Germinal center (tissue), 1 donor: Measurements from ENCODE around the gene LAMA3.

ENCODE experiments used
- DNase-seq: peaks from one replicate; pipeline ENCODE4 v3.0.0; 2012; ENCODE audit warnings: mixed read lengths, low spot score

The LAMA3 gene

DNA sequence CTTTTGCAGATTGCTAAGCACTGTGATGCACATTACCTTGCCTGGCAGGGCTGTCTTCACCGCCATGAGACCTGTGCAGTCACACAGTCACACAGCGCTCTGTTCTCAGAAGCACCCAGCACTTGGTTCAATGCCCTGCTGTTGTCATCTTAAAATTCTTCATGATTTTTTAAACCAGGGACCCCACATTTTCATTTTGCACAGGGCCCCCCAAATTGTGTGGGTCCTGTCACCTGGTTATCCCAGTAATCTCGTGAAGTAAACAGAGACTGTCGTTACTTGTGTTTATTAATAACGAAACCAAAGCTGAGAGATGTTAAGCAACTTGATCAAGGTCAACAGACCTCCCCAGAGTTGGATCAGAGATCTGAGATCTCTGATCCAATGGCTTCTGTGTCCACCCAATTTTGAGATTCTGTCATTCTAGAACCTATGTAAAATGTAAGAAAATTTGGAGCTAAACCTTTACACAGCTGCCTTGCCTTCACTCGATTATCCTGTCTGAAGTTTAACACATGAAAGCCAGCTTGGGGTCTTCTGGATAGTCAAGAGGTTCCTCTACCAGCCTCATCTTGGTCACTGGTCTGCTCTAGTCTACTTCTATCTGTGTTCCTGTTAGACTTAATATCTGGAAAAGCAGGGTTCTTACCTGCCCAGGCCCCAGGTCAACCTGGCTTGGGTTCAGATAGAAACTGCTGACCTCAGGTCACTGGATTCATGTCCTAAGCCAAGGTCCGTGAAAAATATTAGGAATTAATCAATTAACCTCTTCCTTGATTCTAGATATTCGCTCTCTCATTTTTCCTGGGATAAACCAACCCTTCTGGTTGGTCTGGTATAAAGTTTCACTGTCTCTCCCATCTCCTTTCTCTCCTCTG is 311.6 kb downstream of the LAMA3 start:
- DNase-seq, result no peak

DNA sequence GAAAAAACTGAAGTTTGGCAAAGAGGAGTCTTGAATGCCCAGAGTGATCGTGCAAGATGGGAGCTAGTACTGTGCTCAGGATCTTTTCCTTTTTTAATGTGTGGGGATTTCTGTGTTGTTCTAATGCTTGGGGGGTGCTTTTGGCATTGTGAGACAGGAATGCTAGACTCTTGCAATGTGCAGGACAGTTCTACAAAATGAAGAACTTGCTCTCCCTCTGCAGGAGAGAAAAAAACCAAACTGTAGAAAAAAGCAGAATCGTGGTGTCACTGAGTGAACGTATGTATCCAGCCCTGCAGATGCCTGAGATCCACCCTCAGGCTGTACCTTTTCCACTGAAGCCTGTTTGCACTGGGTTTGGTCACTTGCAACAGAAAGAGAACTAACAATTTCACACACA is 313.2 kb downstream of the LAMA3 start:
- DNase-seq, result no peak

DNA sequence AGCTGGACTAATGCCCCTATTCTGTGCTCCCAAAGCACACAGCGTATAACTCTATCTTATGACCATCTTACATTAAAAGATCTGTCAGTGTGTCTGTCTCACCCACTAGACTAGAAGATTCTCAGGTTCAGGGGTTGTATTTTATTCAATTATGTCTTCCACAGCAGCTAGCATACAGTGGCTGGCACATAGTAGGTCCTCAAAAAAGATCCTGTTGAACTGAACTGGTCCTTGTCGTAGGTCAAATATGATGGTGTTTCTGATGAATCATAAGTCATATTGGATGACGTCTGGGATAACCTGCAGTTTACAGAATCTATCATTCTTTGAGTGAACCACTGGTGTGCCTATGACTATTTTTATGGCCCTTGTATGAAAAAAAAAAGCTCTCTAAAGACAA is 314.0 kb downstream of the LAMA3 start:
- no peak for DNase-seq

DNA sequence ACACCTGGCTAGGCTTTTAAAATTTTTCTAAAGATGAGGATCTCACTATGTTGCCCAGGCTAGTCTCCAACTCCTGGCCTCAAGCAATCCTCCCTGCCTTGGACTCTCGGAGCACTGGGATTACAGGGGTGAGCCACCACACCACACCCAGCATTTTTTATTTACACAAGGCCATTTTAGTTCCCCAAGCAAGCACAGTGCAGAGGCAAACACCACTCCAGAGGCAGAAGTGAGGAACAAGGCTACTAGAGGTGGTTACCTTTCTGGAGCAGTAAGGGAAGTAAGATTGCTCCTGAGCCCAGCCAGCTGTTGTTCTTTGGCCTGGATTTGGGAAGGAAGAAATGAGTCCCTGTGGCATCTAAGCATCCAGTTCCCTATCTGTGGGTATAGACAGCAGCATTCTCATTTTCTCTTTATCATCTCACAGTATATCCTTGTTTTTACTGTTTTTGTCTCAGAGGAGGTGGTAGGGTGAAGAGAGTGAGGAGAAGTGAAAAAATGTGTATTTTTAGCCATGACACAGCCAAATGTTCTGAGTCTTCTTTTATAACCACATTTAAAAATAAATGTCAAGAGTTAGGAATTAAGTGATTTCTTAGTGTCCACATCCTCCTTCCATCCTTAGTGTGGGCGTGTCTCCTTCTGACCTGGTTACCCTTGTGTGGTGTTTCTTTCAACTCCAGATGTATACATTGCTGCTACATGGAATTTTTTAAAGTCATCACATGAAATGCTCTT is 314.8 kb downstream of the LAMA3 start:
- DNase-seq, result no peak
